DND-41 (cell line): ENCODE measurements around the gene LRIG3.

Experiments
- EZH2 ChIP-seq: IDR thresholded peaks from 3 replicates; pipeline ENCODE4 v1.6.1; 2012; ENCODE audit warnings: borderline replicate concordance, low read depth, mild to moderate bottlenecking, moderate library complexity, low read length, inconsistent platforms; ENCODE audit not compliant: severe bottlenecking
- TF ChIP-seq, protein P1 (sequence below): IDR thresholded peaks from 2 replicates; pipeline ENCODE4 v1.5.1; 2012; ENCODE audit warnings: borderline replicate concordance, low read length, moderate library complexity, mild to moderate bottlenecking; ENCODE audit not compliant: poor library complexity, severe bottlenecking; ENCODE audit errors: extremely low read depth

DNA sequence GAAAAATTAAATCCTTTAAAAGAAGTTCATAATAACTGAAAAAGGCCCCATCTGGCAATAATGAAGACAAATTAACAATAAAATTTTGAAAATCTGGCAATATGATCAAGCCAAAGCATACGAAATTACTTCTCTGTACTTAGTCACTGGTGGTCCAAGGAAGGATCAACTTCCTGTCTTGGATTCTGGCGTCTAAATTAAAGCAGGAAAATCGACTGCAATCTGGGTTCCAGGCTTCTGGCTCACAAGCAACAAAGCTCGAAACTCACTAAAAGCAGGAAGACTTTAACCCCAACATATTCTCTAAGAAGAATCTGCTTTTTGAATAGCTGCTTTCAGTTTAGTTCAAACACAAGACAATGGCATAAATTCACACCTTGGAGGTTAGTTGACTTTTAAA, 49.7 kb downstream of the LRIG3 start:
- TF ChIP-seq, protein P1, sequence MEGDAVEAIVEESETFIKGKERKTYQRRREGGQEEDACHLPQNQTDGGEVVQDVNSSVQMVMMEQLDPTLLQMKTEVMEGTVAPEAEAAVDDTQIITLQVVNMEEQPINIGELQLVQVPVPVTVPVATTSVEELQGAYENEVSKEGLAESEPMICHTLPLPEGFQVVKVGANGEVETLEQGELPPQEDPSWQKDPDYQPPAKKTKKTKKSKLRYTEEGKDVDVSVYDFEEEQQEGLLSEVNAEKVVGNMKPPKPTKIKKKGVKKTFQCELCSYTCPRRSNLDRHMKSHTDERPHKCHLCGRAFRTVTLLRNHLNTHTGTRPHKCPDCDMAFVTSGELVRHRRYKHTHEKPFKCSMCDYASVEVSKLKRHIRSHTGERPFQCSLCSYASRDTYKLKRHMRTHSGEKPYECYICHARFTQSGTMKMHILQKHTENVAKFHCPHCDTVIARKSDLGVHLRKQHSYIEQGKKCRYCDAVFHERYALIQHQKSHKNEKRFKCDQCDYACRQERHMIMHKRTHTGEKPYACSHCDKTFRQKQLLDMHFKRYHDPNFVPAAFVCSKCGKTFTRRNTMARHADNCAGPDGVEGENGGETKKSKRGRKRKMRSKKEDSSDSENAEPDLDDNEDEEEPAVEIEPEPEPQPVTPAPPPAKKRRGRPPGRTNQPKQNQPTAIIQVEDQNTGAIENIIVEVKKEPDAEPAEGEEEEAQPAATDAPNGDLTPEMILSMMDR: no peak
- no peak for TF ChIP-seq EZH2
